A549 (cell line): ENCODE measurements around the gene ITGA11.

Source experiments
- CBX2 ChIP-seq: fragments of 200-600 bp; sonication (generic); IDR thresholded peaks from 2 replicates; pipeline ENCODE4 v1.6.1; 2016; ENCODE audit warnings: low read depth, mild to moderate bottlenecking, borderline replicate concordance
- RAD21 ChIP-seq, 2 experiments: fragments of >200 bp in 1 of 2; sonication (Bioruptor Twin) in 1 of 2; formaldehyde crosslinking in 1 of 2; IDR thresholded peaks in 1 of 2; conservative IDR thresholded peaks in 1 of 2; 2 replicates in 1 of 2; 3 replicates in 1 of 2; pipeline ENCODE4 v1.6.1; 2012 to 2018; ENCODE audit warnings: inconsistent platforms in 1 of 2
- RFX5 ChIP-seq: fragments of 450-650 bp; IDR thresholded peaks from 2 replicates; pipeline ENCODE4 v1.7.1; 2014; ENCODE audit warnings: antibody characterized with exemption, mild to moderate bottlenecking, moderate library complexity
- TF ChIP-seq, protein P1 (sequence below): fragments of >200 bp; sonication (Bioruptor Twin); formaldehyde crosslinking; IDR thresholded peaks from 3 replicates; pipeline ENCODE4 v1.5.1; 2016
- TF ChIP-seq, protein P2 (sequence below): IDR thresholded peaks from 2 replicates; pipeline ENCODE4 v1.6.1; 2012

DNA sequence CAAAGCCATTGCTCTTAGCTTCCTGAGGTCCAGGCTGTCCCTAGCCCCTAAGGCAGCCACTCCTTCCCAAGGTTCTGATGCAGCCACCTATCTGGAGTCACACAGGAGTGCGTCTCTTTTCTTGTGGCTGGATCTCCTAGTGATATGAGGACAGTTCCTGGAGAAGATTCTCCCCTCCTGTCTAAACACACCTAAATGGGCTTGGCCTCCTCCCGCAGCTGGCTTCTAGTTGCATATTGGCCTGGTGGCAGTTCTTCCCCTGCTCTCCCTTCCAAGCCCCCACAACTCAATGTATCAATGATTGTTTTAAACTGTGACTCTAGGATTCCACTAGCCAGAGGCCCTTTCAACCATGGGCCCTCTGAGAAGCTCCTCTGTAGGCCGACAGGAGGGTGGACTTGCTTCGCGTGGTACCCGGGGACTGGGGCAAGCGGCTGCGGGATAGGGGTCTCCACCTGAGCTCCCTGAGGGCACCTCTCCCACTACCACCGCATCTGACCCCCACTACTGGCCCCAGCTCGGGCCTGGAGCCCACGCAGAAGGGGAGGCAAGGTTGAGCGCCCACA lies 1.4 kb downstream of the ITGA11 start:
- TF ChIP-seq, protein P1, sequence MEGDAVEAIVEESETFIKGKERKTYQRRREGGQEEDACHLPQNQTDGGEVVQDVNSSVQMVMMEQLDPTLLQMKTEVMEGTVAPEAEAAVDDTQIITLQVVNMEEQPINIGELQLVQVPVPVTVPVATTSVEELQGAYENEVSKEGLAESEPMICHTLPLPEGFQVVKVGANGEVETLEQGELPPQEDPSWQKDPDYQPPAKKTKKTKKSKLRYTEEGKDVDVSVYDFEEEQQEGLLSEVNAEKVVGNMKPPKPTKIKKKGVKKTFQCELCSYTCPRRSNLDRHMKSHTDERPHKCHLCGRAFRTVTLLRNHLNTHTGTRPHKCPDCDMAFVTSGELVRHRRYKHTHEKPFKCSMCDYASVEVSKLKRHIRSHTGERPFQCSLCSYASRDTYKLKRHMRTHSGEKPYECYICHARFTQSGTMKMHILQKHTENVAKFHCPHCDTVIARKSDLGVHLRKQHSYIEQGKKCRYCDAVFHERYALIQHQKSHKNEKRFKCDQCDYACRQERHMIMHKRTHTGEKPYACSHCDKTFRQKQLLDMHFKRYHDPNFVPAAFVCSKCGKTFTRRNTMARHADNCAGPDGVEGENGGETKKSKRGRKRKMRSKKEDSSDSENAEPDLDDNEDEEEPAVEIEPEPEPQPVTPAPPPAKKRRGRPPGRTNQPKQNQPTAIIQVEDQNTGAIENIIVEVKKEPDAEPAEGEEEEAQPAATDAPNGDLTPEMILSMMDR, result no peak
- no peak for TF ChIP-seq CBX2
- no peak for TF ChIP-seq RAD21 (conservative IDR thresholded peaks at IDR 0.05 in 1 of 2, IDR thresholded peaks at IDR 0.05 in 1 of 2)
- TF ChIP-seq, protein P2, sequence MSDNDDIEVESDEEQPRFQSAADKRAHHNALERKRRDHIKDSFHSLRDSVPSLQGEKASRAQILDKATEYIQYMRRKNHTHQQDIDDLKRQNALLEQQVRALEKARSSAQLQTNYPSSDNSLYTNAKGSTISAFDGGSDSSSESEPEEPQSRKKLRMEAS, result no peak
- no peak for TF ChIP-seq RFX5
